Astrocyte of the cerebellum (primary cell): Measurements from ENCODE around the gene TOR2A.

Source experiments
- DNase-seq: peaks from one replicate; pipeline ENCODE4 v3.0.0-alpha.2; 2011; ENCODE audit warnings: low read depth
- H3K4me3 ChIP-seq: 2 replicates; pipeline ENCODE4 v1.5.1; 2011; ENCODE audit warnings: mild to moderate bottlenecking, low read depth, low read length, moderate library complexity
- CTCF ChIP-seq: IDR thresholded peaks from 2 replicates; pipeline ENCODE4 v1.5.1; 2012; ENCODE audit warnings: low read length, low read depth, moderate library complexity, mild to moderate bottlenecking; ENCODE audit errors: missing control alignments
- in situ Hi-C: cut with HindIII; loops from 2 replicates; pipeline ENCODE4 v1.10.0; 2017; ENCODE audit warnings: low sequenced_read_pairs

The TOR2A gene

GRCh38 chr9:127778280-127779135 is 43.4 kb upstream of the TOR2A start, which contains the start of gene SH2D3C:
SH2D3C (minus strand) TSS chr9:127778666; CDS start chr9:127778627, 39 bp downstream.
- no peak within 1 kb of the TSS for H3K4me3 ChIP-seq
- in situ Hi-C loops = no loop called here
- no peak for TF ChIP-seq CTCF

DNA sequence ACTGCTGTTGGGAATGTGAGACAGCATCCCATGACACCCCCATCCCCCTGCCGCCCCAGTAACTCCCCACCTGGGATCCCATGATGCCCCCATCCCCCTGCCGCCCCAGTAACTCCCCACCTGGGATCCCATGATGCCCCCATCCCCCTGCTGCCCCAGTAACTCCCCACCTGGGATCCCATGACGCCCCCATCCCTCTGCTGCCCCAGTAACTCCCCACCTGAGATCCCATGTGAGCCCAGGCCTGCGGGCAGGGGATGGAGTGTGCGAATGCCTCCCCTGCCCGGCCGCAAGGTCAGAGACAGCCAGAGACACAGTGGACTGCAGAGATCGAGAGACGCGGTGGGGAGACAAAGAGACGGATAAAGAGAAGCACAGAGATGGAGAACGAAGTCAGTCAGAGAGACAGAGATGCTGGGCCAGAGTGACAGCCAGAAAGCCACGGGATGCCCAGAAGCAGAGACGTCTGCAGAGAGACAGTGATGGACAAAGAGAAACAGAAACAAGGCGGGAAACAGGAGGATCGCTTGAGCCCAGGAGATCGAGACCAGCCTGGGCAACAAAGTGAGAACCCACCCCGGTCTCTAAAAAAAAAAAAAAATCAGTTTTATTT is 42.4 kb upstream of the TOR2A start:
- in situ Hi-C loops = no loop called here
- no peak for TF ChIP-seq CTCF

More at GRCh38 chr9:127778280-127779135, 43.4 kb upstream of the TOR2A start, which contains the start of gene SH2D3C:
- no peak for DNase-seq

DNA sequence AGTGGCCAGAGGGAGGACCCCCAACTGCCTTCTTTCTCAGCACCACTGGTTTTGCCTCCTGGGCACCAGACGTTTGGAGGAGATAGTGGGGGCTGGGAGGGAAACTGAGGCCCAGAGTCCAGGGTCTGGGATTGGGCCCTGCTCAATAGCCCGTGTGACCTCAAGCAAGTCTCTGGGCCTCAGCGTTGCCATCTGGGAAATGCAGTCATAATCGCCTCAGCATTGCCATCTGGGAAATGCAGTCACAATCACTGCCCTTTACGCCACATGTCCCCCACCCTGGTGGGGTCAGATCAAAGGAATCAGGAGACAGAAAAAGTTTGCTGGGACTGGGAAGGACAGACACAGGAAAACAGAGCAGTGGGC is 41.8 kb upstream of the TOR2A start:
- DNase-seq = no peak
- no peak overlapping the region for H3K4me3 ChIP-seq
- TF ChIP-seq CTCF = no peak

More for the DNA sequence above, 42.4 kb upstream of the TOR2A start:
- no peak overlapping the region for H3K4me3 ChIP-seq
- no peak for DNase-seq

GRCh38 chr9:127776195-127776923 is 41.3 kb upstream of the TOR2A start:
- H3K4me3 ChIP-seq = no peak overlapping the region
- in situ Hi-C loops = no loop called here
- no peak for TF ChIP-seq CTCF
- no peak for DNase-seq

More for the DNA sequence above, 41.8 kb upstream of the TOR2A start:
- in situ Hi-C loops = no loop called here

DNA sequence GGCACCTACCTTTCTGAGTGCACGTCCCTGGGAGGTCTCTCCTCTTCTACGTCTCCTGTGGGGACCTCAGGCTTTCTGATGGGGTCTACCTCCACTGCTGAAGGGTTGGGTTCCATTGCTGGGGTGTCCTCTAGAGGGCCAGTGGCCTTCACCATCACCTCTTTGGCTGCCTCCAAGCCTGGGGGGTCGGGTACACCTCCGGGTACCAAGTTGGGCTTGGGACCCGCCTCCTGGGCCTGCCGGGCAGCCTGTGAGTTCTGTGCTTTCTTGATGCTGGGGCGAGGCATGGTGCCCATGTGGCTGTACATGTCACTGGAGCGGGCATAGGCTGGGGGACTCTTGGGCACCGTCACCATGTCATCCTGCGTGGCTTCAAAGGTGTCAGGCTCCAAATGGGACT is 38.9 kb upstream of the TOR2A start:
- no peak for TF ChIP-seq CTCF
- DNase-seq = no peak
- in situ Hi-C loops = no loop called here
- H3K4me3 ChIP-seq = no peak overlapping the region

DNA sequence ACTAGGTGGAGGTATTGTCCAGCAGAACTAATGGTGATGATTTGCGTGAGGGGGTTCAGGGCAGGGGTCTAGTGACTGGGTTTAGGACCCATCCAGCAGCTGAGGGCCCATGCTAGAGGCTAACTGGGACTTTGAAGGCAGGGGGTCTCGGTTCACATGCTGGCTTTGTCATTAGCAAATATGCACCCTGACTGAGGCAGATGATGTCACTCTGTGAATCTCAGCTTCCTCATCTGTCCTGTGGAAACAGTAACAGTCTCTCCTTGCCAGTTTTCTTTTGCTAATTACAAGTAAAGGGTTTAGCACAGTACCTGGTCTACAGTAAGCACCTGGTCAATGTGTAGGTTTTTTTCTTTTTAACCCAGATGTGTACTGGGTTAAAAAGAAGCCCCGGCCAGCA is 38.2 kb upstream of the TOR2A start:
- no peak overlapping the region for H3K4me3 ChIP-seq
- in situ Hi-C loops = no loop called here
- TF ChIP-seq CTCF = no peak
- DNase-seq = no peak
